ENCODE measurements around the gene MYO7B.

DNA sequence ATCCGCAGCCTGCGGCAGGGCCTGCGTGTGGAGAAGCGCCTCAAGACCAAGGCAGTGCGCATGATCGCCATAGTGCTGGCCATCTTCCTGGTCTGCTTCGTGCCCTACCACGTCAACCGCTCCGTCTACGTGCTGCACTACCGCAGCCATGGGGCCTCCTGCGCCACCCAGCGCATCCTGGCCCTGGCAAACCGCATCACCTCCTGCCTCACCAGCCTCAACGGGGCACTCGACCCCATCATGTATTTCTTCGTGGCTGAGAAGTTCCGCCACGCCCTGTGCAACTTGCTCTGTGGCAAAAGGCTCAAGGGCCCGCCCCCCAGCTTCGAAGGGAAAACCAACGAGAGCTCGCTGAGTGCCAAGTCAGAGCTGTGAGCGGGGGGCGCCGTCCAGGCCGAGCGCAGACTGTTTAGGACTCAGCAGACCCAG is 115.9 kb downstream of the MYO7B start:
- TF ChIP-seq, protein P1, sequence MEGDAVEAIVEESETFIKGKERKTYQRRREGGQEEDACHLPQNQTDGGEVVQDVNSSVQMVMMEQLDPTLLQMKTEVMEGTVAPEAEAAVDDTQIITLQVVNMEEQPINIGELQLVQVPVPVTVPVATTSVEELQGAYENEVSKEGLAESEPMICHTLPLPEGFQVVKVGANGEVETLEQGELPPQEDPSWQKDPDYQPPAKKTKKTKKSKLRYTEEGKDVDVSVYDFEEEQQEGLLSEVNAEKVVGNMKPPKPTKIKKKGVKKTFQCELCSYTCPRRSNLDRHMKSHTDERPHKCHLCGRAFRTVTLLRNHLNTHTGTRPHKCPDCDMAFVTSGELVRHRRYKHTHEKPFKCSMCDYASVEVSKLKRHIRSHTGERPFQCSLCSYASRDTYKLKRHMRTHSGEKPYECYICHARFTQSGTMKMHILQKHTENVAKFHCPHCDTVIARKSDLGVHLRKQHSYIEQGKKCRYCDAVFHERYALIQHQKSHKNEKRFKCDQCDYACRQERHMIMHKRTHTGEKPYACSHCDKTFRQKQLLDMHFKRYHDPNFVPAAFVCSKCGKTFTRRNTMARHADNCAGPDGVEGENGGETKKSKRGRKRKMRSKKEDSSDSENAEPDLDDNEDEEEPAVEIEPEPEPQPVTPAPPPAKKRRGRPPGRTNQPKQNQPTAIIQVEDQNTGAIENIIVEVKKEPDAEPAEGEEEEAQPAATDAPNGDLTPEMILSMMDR (IDR thresholded peaks at IDR 0.05), result no peak
- TF ChIP-seq POLR2A (IDR thresholded peaks at IDR 0.05), result no peak
